GM12891 (cell line): ENCODE results near the gene UBE2D3.

Experiments
- PAX5 ChIP-seq: IDR thresholded peaks from 2 replicates; pipeline ENCODE4 v1.6.1; 2011; ENCODE audit warnings: low read length, moderate library complexity, mild to moderate bottlenecking; ENCODE audit not compliant: insufficient read depth, severe bottlenecking
- POLR2A ChIP-seq: IDR thresholded peaks from 2 replicates; pipeline ENCODE4 v1.6.1; 2011; ENCODE audit warnings: low read depth, low read length, control low read depth
- POLR2AphosphoS5 ChIP-seq: IDR thresholded peaks from 2 replicates; pipeline ENCODE4 v1.6.1; 2011; ENCODE audit warnings: low read depth, low read length, control low read depth
- POU2F2 ChIP-seq: IDR thresholded peaks from 2 replicates; pipeline ENCODE4 v1.6.1; 2011; ENCODE audit warnings: low read depth, mild to moderate bottlenecking, control low read depth, low read length, moderate library complexity
- SPI1 ChIP-seq: IDR thresholded peaks from 2 replicates; pipeline ENCODE4 v1.6.1; 2011; ENCODE audit warnings: low read depth, low read length, control low read depth
- TAF1 ChIP-seq: IDR thresholded peaks from 2 replicates; pipeline ENCODE4 v1.6.1; 2011; ENCODE audit warnings: low read depth, low read length, control low read depth

DNA sequence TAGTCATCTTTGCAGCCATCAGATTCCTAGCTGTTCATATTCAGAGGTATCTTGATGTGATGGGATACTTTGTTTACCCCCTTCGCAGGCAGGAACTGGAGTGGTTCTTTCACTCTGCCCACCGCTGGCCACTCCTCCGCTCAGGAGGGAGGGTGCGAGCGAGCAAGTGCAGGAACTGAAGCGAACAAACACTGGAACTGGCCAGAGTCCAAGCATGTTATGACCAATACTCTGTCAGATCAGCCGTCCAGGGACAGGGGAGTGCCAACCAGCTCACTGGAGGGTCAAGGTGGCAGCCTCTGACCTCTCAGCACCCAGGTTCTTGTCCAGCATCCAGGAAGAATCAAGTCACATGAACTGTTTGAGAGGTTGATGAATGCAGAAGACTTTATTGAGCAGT lies 48.6 kb downstream of the UBE2D3 start:
- TF ChIP-seq POLR2AphosphoS5 = no peak
- no peak for TF ChIP-seq POLR2A
- TF ChIP-seq SPI1 = no peak
- no peak for TF ChIP-seq TAF1
- TF ChIP-seq PAX5 = no peak
- no peak for TF ChIP-seq POU2F2
